ENCODE results near the gene SLC25A34. TPM values are rescaled to one million over a fixed set of nuclear protein-coding genes. Genes with fewer than 3 reads are reported as not detected.

Gene SLC25A34
- total RNA-seq, 4 donors from 2014 or later: 1.3 to 4.3 (median 2.4) TPM

DNA sequence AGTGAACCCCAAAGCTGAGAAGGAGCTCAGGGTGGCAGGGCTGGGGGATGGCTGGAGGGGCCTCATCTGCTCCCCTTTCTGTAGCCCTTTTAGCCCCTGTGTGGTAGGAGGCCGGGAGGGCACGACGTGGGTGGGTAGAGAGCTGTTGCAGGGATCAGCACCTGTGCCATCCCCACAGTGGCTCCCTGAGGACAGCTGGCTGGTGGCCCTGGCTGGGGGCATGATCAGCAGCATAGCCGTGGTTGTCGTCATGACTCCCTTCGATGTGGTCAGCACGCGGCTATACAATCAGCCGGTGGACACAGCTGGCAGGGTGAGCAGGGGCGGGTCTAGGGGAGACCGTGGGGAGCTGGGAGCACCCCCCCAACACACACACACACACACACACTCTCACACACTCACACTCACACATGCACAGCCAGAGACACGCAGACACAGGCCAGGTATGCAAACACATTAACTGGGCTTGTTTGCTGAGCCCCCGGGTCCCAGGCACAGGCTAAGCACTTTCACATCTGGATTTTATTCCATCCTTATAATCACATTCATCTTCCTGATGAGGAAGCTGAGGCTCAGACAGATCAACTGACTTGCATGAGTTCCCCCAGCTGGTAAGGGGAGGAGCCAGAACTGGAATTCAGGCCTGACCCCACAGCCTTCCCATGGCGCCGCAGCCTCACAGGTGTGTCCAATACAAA is 2.5 kb downstream of the SLC25A34 start:
- no peak for DNase-seq (ENCODE audit: low spot score in 2 of 2)
- TF ChIP-seq POLR2AphosphoS5 (IDR thresholded peaks at IDR 0.05) (no peak), POLR2A (IDR thresholded peaks at IDR 0.05) (no peak), EP300 (IDR thresholded peaks at IDR 0.05) (no peak)
- TF ChIP-seq, protein P1, sequence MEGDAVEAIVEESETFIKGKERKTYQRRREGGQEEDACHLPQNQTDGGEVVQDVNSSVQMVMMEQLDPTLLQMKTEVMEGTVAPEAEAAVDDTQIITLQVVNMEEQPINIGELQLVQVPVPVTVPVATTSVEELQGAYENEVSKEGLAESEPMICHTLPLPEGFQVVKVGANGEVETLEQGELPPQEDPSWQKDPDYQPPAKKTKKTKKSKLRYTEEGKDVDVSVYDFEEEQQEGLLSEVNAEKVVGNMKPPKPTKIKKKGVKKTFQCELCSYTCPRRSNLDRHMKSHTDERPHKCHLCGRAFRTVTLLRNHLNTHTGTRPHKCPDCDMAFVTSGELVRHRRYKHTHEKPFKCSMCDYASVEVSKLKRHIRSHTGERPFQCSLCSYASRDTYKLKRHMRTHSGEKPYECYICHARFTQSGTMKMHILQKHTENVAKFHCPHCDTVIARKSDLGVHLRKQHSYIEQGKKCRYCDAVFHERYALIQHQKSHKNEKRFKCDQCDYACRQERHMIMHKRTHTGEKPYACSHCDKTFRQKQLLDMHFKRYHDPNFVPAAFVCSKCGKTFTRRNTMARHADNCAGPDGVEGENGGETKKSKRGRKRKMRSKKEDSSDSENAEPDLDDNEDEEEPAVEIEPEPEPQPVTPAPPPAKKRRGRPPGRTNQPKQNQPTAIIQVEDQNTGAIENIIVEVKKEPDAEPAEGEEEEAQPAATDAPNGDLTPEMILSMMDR (IDR thresholded peaks at IDR 0.05): no peak
- Histone ChIP-seq H3K27me3 (no peaks in the 10 kb centered on the region), H3K4me3 (no peak overlapping the region), H3K9me3 (no peaks in the 10 kb centered on the region), H3K4me1 (peaks cover 44% of the 10 kb centered on the region), H3K27ac (no peak overlapping the region), H3K36me3 (peaks cover 14% of the 10 kb centered on the region)
- 92% methylated on average over 13 of the region's 15 CpGs for WGBS

DNA sequence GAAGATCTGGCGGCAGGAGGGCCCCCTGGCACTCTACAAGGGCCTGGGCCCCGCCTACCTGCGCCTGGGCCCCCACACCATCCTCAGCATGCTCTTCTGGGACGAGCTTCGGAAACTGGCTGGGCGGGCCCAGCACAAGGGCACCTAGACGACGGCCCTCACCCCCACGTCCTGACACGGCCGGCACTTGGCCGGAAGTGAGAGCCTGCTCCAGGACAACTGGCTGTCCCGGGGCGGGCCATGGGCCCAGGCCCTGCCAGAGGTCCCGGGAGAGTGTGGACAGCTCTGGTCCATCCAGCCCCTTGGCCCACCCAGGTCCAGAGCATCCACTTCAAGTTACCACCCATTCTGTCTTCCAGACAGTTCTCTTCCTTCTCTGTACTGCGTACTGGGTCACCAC is 3.2 kb downstream of the SLC25A34 start:
- H3K4me1 ChIP-seq: peaks cover 43% of the 10 kb centered on the region
- 92% methylated on average over 14 of the region's 16 CpGs for WGBS
- H3K27me3 ChIP-seq: no peaks in the 10 kb centered on the region
- no peak overlapping the region for H3K4me3 ChIP-seq
- H3K27ac ChIP-seq: no peak overlapping the region
- no peak for DNase-seq (ENCODE audit: low spot score in 2 of 2)
- H3K36me3 ChIP-seq: peaks cover 7% of the 10 kb centered on the region
- TF ChIP-seq POLR2A (IDR thresholded peaks at IDR 0.05) (no peak), POLR2AphosphoS5 (IDR thresholded peaks at IDR 0.05) (no peak), EP300 (IDR thresholded peaks at IDR 0.05) (no peak)
- TF ChIP-seq, protein P1 (IDR thresholded peaks at IDR 0.05): no peak
- no peaks in the 10 kb centered on the region for H3K9me3 ChIP-seq

DNA sequence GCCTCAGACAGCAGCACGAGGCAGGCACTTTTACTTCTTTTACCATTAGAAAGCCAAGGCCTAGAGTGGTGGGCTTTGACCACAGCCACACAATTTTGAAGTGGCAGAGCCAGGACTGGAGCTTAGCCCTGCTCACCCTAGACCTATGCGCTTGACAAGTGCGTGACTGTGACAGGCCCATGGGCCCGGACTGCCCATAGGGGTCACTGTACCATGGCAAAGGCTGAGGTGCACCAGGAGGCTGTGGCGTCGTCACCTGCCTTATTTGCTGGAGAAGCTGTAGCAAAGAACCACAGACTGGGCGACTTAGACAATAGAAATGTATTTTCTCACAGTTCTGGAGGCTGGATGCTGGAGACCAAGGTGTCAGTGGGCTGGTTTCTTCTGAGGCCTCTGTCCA is 3.7 kb downstream of the SLC25A34 start:
- Histone ChIP-seq H3K9me3 (no peaks in the 10 kb centered on the region), H3K4me3 (no peak overlapping the region), H3K27ac (no peak overlapping the region), H3K4me1 (peaks cover 38% of the 10 kb centered on the region), H3K36me3 (peaks cover 3% of the 10 kb centered on the region), H3K27me3 (no peaks in the 10 kb centered on the region)
- TF ChIP-seq POLR2AphosphoS5 (IDR thresholded peaks at IDR 0.05) (no peak), POLR2A (IDR thresholded peaks at IDR 0.05) (no peak), EP300 (IDR thresholded peaks at IDR 0.05) (no peak)
- TF ChIP-seq, protein P1 (IDR thresholded peaks at IDR 0.05): no peak
- DNase-seq (ENCODE audit: low spot score in 2 of 2): no peak
- WGBS: 90% methylated on average over 6 of the region's 7 CpGs

DNA sequence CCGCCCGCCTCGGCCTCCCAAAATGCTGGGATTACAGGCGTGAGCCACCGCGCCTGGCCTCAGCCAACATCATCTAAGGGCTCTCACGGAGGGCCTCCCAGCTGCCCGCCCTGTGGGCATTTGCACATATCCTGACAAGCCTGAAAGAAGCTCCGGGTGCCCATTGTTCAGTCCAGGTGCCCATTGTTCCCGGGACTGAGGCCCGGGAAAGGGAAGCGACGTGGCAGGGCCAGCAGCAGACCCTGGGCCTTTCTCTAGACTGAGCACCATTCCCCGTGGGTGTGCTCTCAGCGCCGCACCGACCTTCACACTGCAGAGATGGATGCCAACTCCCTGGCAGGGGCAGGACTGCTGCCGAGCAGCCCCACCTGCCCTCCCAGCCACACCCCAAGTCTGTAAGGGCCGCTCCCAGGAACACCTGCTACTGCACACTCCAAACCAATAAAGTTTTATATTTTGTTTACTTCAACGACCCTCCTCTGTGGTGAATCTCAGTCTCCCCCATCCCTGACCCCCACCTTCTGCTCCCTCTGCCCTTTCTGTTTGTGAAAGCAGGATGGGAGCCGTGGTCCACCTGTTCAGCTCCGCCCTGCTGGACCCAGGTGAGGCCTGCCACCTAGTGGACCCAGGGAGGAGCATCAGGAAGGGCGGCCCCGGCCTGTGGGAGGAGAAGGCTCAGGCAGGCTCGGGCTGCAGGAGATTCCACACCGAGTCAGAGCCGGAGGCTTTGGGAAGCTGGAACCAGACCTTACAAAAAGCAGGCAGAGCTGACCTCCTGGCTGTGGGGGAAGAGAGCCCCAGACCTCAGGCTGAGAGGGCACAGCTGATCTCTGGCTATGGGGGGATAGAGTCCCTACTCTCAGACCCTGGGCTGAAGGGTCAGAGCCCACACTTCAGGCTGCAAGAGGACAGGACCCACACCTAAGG is 5.1 kb downstream of the SLC25A34 start:
- DNase-seq (ENCODE audit: low spot score in 2 of 2): no peak
- TF ChIP-seq POLR2AphosphoS5 (IDR thresholded peaks at IDR 0.05) (peak in 1 of 3 donors; percentile 38), POLR2A (IDR thresholded peaks at IDR 0.05) (no peak), EP300 (IDR thresholded peaks at IDR 0.05) (no peak)
- TF ChIP-seq, protein P1 (IDR thresholded peaks at IDR 0.05): peak; percentile 70 to 84
- no peaks in the 10 kb centered on the region for H3K27me3 ChIP-seq
- WGBS: 32% methylated on average over 17 of the region's 27 CpGs
- peaks cover 23% of the 10 kb centered on the region for H3K4me1 ChIP-seq
- no peak overlapping the region for H3K4me3 ChIP-seq
- no peaks in the 10 kb centered on the region for H3K36me3 ChIP-seq
- H3K9me3 ChIP-seq: no peaks in the 10 kb centered on the region
- no peak overlapping the region for H3K27ac ChIP-seq

DNA sequence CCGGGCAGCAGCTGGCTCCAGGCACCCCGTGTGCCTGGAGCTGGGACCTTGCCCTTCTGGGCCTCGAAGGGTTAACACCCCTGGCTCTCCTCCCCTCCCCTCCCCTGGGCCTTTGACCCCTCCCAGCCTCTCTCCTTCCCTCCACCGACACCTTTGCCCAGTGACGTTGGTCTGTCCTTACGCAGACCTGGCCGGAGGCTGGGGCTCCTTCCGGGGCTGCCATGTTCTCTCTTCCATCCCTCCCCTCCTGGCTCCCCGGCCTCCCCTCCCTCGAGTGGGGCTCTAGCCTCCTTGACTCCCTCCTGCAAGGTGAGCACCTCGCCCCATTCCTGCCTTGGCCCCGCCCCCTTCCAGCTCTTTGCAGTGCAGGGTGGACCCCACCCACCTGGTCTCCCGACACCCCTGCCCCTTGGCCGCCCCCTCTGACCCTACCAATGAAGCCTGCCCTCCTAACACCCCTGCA is 6.3 kb downstream of the SLC25A34 start, which contains the start of gene TMEM82:
Gene TMEM82, plus strand, starts transcription at position 161 of the 463 bp plus-strand sequence. Its CDS starts 61 bp downstream, at position 222.
- no peak for DNase-seq (ENCODE audit: low spot score in 2 of 2)
- no peak within 1 kb of the TSS for H3K27ac ChIP-seq
- TF ChIP-seq POLR2A (IDR thresholded peaks at IDR 0.05) (no peak), EP300 (IDR thresholded peaks at IDR 0.05) (no peak), POLR2AphosphoS5 (IDR thresholded peaks at IDR 0.05) (no peak)
- TF ChIP-seq, protein P1 (IDR thresholded peaks at IDR 0.05): no peak
- no peaks in the 10 kb centered on the region for H3K9me3 ChIP-seq
- no peak within 1 kb of the TSS for H3K4me3 ChIP-seq
- H3K27me3 ChIP-seq: no peaks in the 10 kb centered on the region
- H3K36me3 ChIP-seq: no peaks in the 10 kb centered on the region
- peaks cover 11% of the 10 kb centered on the region for H3K4me1 ChIP-seq
- WGBS: 43% methylated on average over 12 of the region's 14 CpGs

Data from suprapubic skin (tissue), 4 donors.